Small intestine (tissue), 7 donors: ENCODE measurements around the gene TNRC6A. TPM values are rescaled to one million over a fixed set of nuclear protein-coding genes. Genes with fewer than 3 reads are reported as not detected.
"Not testable (repeated sequence)": the region's sequence is repeated elsewhere in the genome, so short reads cannot be mapped to it uniquely, and the experiment has no call there.

Source experiments
- DNase-seq, 2 donors: peaks; one replicate each; pipeline versions ENCODE4 v3.0.0 to v3.0.0-alpha.2; 2013
- FAIRE-seq: peaks from 2 replicates; lab custom pipeline; 2012; peaks lifted over from hg19 to GRCh38; lab: Jason Lieb, UNC
- H3K27ac ChIP-seq, 3 donors: one replicate each; pipeline ENCODE4 v1.5.1; 2013; ENCODE audit warnings: low read length in 2 of 3, mild to moderate bottlenecking in 2 of 3, control low read depth in 1 of 3, inconsistent platforms in 1 of 3, low read depth in 1 of 3, moderate library complexity in 1 of 3
- H3K27me3 ChIP-seq, 3 donors: one replicate each; pipeline ENCODE4 v1.6.1; 2013; ENCODE audit warnings: low read length in 3 of 3, inconsistent platforms in 1 of 3; ENCODE audit not compliant: control insufficient read depth in 3 of 3, insufficient read depth in 3 of 3
- H3K36me3 ChIP-seq, 3 donors: one replicate each; pipeline ENCODE4 v1.6.1; 2013; ENCODE audit warnings: low read length in 3 of 3, inconsistent platforms in 1 of 3, low read depth in 1 of 3, mild to moderate bottlenecking in 1 of 3, moderate library complexity in 1 of 3; ENCODE audit not compliant: control insufficient read depth in 3 of 3, insufficient read depth in 2 of 3
- H3K4me1 ChIP-seq, 3 donors: one replicate each; pipeline ENCODE4 v1.6.1; 2013; ENCODE audit warnings: low read length in 2 of 3, inconsistent platforms in 1 of 3, low read depth in 1 of 3, mild to moderate bottlenecking in 1 of 3, moderate library complexity in 1 of 3; ENCODE audit not compliant: control insufficient read depth in 3 of 3, insufficient read depth in 2 of 3
- H3K4me3 ChIP-seq, 3 donors: one replicate each; pipeline ENCODE4 v1.5.1; 2013; ENCODE audit warnings: low read length in 3 of 3, control low read depth in 1 of 3, inconsistent platforms in 1 of 3, low read depth in 1 of 3, mild to moderate bottlenecking in 1 of 3, moderate library complexity in 1 of 3
- H3K9me3 ChIP-seq, 2 donors: one replicate each; pipeline ENCODE4 v1.6.1; 2013; ENCODE audit warnings: low read depth in 1 of 2, low read length in 1 of 2; ENCODE audit not compliant: control insufficient read depth in 2 of 2, insufficient read depth in 1 of 2
- whole genome bisulfite sequencing, 3 donors: extraction: QIAGEN DNeasy Blood & Tissue Kit; methylation state at CpG; one replicate each; pipeline ENCODE4 v1.1.7; 2013; 5-methylcytosine and 5-hydroxymethylcytosine counted together
- polyA plus RNA-seq, 4 donors: library from polyadenylated mRNA; stranded (reverse) in 3 of 4; unstranded in 1 of 4; fragments of 200-250 nt in 3 of 4; fragments of 120-200 nt in 1 of 4; gene quantifications; one replicate each; pipeline versions ENCODE4 v1.2.1 to v1.2.3, GENCODE V29; 2013
- donor health status: healthy with polysubstance abuse.
- donor health status: control.
- donor health status: control.
- donor health status: Bipolar disorder and iron deficiency.
- donor health status: healthy.

Gene TNRC6A
- polyA plus RNA-seq, 4 donors, result 8.1 to 39.8 (median 14.1) TPM

DNA sequence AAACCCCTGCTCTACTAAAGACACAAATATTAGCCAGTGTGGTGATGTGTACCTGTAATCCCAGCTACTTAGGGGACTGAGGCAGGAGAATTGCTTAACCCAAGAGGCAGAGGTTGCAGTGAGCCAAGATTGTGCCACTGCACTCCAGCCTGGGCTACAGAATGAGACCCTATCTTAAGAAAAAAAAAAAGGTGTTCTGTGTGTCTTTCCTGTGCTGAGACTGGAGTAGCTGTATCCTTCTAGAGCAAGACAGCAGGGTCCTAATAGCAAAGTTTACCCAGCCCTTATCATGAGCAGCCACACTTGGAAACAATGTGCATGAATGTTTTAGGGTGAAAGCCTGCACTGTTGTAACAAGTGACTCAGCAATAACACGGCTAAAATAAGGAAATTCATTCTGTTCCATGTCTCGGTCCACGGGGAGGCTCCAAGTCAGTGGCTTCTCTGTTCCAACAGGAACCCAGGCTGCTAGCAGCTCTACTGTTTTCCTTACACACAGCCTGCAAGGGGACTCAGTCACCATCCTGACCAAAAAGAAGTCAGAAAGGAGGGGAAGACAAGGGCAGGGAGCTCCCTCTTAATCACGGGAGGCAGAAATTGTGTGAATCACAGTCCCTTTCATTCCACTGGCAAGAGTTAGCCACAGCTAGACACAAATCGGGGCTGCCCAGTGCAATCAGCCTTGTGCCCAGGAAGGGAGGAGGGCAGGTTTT lies 109.3 kb downstream of the TNRC6A start:
- H3K4me1 ChIP-seq, result peaks cover 0 to 16% (median 6%) of the 10 kb centered on the region in 3 donors
- H3K9me3 ChIP-seq, result no peaks in the 10 kb centered on the region
- peak overlapping the region; percentile 25 to 62 (median 53) for H3K27ac ChIP-seq
- DNase-seq (peak; percentile 59 to 61), FAIRE-seq (no peak)
- H3K36me3 ChIP-seq, result peaks cover 0 to 3% (median 0%) of the 10 kb centered on the region in 3 donors
- no peaks in the 10 kb centered on the region for H3K27me3 ChIP-seq
- peak overlapping the region in 1 of 3 donors; percentile 49 for H3K4me3 ChIP-seq
- WGBS, 3 donors, result 4 to 26% (median 9%) methylated on average over 5 of the region's 5 CpGs

DNA sequence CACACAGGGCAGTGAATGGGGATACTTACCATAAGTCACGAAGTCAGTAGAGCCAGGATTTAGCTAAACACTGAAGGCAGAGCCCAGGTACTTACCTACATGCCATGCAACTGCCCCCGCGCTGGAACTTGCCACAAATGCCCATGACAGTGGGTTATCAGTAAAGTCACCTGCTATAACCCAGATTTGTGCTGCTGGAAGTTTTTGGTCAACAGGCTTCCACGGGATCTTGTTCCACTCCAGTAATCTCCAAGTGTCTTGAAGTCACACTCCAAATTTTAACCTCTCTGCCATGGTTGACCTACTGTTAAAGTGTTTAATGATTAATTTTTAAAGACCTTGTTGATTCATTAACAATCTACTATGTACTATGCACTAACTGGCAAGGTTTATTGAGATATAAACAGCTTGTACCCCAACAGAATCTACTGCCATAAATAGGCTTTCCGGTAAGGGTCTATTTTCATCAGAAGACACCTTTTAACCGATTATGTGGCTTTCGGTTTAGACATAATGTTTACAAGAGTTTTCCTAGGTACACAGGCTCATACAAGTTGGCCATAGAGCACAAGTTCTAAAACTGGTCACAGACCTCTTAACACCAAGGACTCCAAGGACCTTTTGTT lies 110.0 kb downstream of the TNRC6A start:
- Histone ChIP-seq H3K4me3 (peak overlapping the region in 1 of 3 donors; percentile 49), H3K4me1 (peaks cover 0 to 20% (median 6%) of the 10 kb centered on the region in 3 donors), H3K36me3 (no peaks in the 10 kb centered on the region), H3K27me3 (no peaks in the 10 kb centered on the region), H3K27ac (peak overlapping the region; percentile 25 to 62 (median 53)), H3K9me3 (no peaks in the 10 kb centered on the region)
- WGBS, 3 donors, result 17 to 63% (median 42%) methylated on average over 7 of the region's 7 CpGs
- FAIRE-seq (no peak), DNase-seq (peak; percentile 41 to 50)

DNA sequence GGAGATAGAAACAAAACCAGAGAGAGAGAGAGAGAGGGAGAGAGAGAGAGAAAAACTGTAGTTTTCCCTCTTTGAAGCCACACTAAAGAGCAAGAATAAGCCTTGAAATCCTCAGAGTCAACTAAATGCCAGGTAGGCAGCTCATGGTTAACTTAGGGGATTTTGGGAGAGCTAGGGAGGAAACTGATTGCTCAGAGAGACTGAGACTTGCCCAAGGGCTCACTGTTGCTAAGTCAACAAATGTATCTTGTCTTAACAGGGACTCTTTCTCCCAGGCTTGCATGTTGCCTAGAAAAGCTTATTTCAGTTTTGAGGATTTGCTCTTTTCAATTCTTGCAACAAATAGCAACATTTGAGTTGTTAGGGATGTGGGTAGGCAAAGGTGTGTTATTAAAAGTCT lies 111.8 kb downstream of the TNRC6A start:
- no peak for FAIRE-seq
- DNase-seq, result no peak
- H3K27me3 ChIP-seq, result no peaks in the 10 kb centered on the region
- H3K4me3 ChIP-seq, result no peak overlapping the region
- no peaks in the 10 kb centered on the region for H3K9me3 ChIP-seq
- peaks cover 5 to 34% (median 6%) of the 10 kb centered on the region in 3 donors for H3K4me1 ChIP-seq
- no peak overlapping the region for H3K27ac ChIP-seq
- H3K36me3 ChIP-seq, result no peaks in the 10 kb centered on the region

DNA sequence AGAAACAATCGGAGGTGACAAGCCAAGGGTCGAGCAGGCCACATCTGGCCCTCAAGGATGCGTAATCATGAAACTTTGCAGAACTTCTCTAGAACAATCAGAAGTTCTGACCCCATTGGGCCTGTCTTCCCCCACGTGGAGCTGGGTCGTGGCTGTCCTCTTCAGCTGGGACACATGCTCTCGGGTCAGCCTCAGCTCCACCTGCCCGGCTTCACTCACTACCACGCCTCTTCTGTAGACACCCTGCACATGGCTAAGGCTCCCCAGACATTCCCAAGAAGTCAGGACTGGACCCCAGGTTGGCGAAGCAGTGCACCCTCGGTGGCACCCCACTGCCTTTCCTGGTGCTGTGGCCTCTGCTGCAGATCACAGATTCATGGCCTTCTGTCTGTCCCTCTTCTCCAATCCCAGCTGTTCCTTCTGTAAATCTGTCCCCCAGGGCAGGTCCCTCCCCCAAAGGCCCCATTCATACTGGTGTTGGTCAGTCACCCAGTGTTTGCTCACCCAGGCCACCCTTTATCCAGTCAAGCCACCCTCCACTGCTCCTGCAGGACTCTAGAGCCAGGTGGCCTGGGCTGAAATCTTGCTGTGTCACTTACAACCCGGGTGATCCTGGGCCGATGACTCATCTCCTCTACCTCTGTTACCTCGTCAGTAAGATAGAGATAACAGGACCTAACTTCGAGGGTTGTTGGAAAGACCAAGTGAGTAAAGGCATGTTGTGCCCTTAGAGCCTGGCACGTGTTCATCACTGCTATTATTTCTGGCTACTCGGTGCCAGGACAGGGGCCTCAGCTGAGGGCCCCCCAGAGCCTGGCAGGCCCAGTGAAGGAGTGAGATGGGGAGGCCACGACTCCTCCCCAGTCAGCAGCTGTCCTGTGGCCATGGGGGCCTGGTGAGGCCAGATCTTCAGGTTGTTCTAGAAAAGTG lies 114.9 kb downstream of the TNRC6A start:
- no peaks in the 10 kb centered on the region for H3K9me3 ChIP-seq
- H3K27me3 ChIP-seq, result no peaks in the 10 kb centered on the region
- H3K27ac ChIP-seq, result peak overlapping the region; percentile 33 to 80 (median 39)
- peaks cover 3 to 44% (median 7%) of the 10 kb centered on the region in 3 donors for H3K4me1 ChIP-seq
- no peaks in the 10 kb centered on the region for H3K36me3 ChIP-seq
- no peak overlapping the region for H3K4me3 ChIP-seq
- FAIRE-seq (no peak), DNase-seq (peak; percentile 82 to 93)
- WGBS, 3 donors, result 49 to 73% (median 57%) methylated on average over 17 of the region's 17 CpGs

- DNase-seq, H3K27me3 ChIP-seq: not testable (repeated sequence)
- H3K27ac ChIP-seq, result peak overlapping the region; percentile 33 to 80 (median 39)
These were observed 115.5 kb downstream of the TNRC6A start for GRCh38 chr16:24845031-24845365.

DNA sequence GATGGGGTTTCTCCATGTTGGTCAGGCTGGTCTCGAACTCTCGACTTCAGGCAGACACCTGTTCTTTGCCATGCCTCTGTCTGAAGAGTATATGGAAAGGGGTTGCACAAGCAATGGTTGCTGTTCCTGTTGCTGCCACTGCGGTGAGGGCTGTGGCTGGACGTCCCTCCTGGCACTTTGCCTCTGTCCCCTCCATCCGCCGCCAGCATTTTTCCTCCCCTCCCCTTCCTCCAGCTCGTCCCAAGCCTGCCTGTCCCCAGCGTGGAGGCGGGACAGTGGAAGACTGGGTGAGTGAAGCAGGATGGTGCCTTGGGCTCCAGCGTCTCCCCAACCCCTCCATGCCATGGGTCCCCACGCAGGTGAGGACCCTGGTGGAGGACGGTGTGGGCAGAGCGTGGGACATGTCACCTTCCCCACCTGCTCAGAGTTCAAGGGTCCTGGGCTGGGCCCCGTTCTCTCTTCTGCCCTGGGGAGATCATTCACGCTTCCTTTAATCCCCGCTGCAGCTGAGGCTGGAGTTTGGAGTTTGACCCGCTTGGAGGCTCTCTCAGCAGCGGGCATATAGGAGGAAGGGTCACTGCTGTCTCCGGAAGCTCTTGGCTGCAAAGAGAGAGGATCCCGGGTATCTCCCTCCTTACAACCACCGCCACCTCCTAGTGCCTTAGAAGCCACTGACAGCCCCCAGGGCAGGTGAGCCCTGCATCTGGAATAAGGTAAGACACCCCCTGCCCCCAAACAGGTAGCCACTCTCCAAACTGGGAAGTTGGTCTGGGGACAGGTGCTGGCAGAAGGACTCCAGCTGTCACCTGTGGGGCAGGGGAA lies 116.5 kb downstream of the TNRC6A start, which contains the start of gene SLC5A11:
TSS of gene SLC5A11 (plus strand) at position 238 of the 822 bp plus-strand sequence. CDS start 12,681 bp downstream, outside the sequence.
- 16 to 56% (median 39%) methylated on average over 19 to 21 of the region's 21 CpGs for WGBS, 3 donors
- H3K4me1 ChIP-seq, result peaks cover 2 to 44% (median 10%) of the 10 kb centered on the region in 3 donors
- H3K9me3 ChIP-seq, result no peaks in the 10 kb centered on the region
- H3K36me3 ChIP-seq, result no peaks in the 10 kb centered on the region
- peak within 1 kb of the TSS in 1 of 3 donors; percentile 30 for H3K4me3 ChIP-seq
- no peaks in the 10 kb centered on the region for H3K27me3 ChIP-seq
- H3K27ac ChIP-seq, result peak within 1 kb of the TSS; percentile 71 to 81 (median 80)
- peak; percentile 88 for DNase-seq
- no peak for FAIRE-seq

More at GRCh38 chr16:24845031-24845365, 115.5 kb downstream of the TNRC6A start:
- H3K9me3 ChIP-seq, FAIRE-seq, H3K36me3 ChIP-seq, H3K4me3 ChIP-seq: not testable (repeated sequence)
- WGBS, 3 donors, result 87 to 96% (median 88%) methylated on average over 2 of the region's 2 CpGs
- peaks cover 2 to 44% (median 7%) of the 10 kb centered on the region in 3 donors for H3K4me1 ChIP-seq

DNA sequence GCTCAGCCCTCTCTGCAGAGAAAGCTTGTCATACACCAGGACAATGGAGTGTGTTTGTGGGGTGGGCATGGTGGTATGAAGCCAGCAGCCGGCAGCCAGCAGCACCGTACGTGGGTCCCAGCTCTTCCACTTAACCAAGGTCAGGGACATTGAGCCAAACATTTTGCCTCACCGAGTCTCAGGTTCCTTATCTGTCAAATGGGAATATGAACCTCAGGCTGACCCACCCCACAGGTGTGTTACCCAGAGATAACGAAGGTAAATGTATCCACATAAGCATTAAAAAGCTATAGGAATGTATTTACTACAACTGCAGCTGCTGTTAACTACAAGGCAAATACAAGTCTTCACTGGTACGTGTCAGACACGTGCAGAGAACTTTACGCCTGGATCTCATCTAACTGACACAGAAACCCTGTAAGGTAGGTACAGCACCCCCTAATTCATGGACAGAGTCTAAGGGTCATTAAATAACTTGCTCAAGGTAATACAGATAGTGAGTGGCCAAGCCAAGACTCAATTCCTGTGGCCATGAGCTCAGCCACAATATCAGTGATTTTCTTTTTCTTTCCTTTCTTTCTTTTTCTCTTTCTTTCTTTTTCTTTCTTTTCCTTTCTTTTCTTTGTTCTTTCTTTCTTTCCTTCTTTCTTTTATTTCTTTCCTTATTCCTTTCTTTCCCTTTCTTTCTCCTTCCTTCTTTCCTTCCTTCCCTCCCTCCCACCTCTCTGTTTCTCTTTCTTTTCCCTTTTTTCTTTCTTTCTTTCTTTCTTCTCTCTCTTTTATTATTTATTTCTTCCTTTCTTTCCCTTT lies 117.3 kb downstream of the TNRC6A start:
- DNase-seq, result peak; percentile 86 to 93
- Histone ChIP-seq H3K27ac (peak overlapping the region; percentile 71 to 81 (median 80)), H3K36me3 (no peaks in the 10 kb centered on the region), H3K9me3 (no peaks in the 10 kb centered on the region), H3K4me1 (peaks cover 2 to 48% (median 10%) of the 10 kb centered on the region in 3 donors), H3K27me3 (no peaks in the 10 kb centered on the region), H3K4me3 (peak overlapping the region in 1 of 3 donors; percentile 30)
- 17 to 46% (median 20%) methylated on average over 8 of the region's 8 CpGs for WGBS, 3 donors
- no peak for FAIRE-seq
